GM23338 (cell line): ENCODE measurements around the gene SLC35A4. TPM values are rescaled to one million over a fixed set of nuclear protein-coding genes. Genes with fewer than 3 reads are reported as not detected.
"Not testable (repeated sequence)": the region's sequence is repeated elsewhere in the genome, so short reads cannot be mapped to it uniquely, and the experiment has no call there.

Source experiments
- ATAC-seq: fragments of 200-7000 bp; cut with Tn5 transposase; 3 replicates; pipeline ENCODE4 v1.9.1; 2020
- DNase-seq: peaks from one replicate; pipeline ENCODE4 v3.0.0-alpha.2; 2015; ENCODE audit warnings: low spot score
- H2AFZ ChIP-seq: fragments of 200-600 bp; sonication (generic); 2 replicates; pipeline ENCODE4 v1.8.0; 2016; ENCODE audit warnings: antibody characterized with exemption, mild to moderate bottlenecking, moderate library complexity
- H3F3A ChIP-seq: fragments of 200-600 bp; sonication (generic); replicated peaks from 2 replicates; pipeline ENCODE4 v1.8.0; 2017; ENCODE audit warnings: antibody characterized with exemption, mixed run types, low read depth
- H3K27ac ChIP-seq: fragments of 200-600 bp; sonication (generic); 2 replicates; pipeline ENCODE4 v1.6.1; 2016; ENCODE audit warnings: low read depth
- H3K27me3 ChIP-seq: fragments of 200-600 bp; sonication (generic); 2 replicates; pipeline ENCODE4 v1.8.0; 2016; ENCODE audit warnings: mild to moderate bottlenecking, mixed run types, moderate library complexity; ENCODE audit not compliant: insufficient read depth
- H3K36me3 ChIP-seq: fragments of 200-600 bp; sonication (generic); 2 replicates; pipeline ENCODE4 v1.8.0; 2016; ENCODE audit warnings: mild to moderate bottlenecking; ENCODE audit not compliant: insufficient read depth
- H3K4me1 ChIP-seq: fragments of 200-600 bp; sonication (generic); 2 replicates; pipeline ENCODE4 v1.8.0; 2016; ENCODE audit warnings: mild to moderate bottlenecking, moderate library complexity; ENCODE audit not compliant: insufficient read depth
- H3K4me2 ChIP-seq: fragments of 200-600 bp; sonication (generic); 2 replicates; pipeline ENCODE4 v1.7.1; 2017; ENCODE audit warnings: mixed run types
- H3K4me3 ChIP-seq: fragments of 200-600 bp; sonication (generic); 2 replicates; pipeline ENCODE4 v1.6.1; 2016; ENCODE audit warnings: mixed run types
- H3K79me2 ChIP-seq: fragments of 200-600 bp; sonication (generic); replicated peaks from 2 replicates; pipeline ENCODE4 v1.8.0; 2017; ENCODE audit warnings: mild to moderate bottlenecking; ENCODE audit not compliant: insufficient read depth
- H3K9me2 ChIP-seq: fragments of 200-600 bp; sonication (generic); 2 replicates; pipeline ENCODE4 v1.8.0; 2017; ENCODE audit not compliant: insufficient read depth
- H4K20me1 ChIP-seq: fragments of 200-600 bp; sonication (generic); replicated peaks from 2 replicates; pipeline ENCODE4 v1.8.0; 2017; ENCODE audit warnings: mild to moderate bottlenecking; ENCODE audit not compliant: insufficient read depth
- H3K27ac Mint-ChIP-seq: 2 replicates; pipeline ENCODE4 v1.8.0; 2020; ENCODE audit warnings: inconsistent platforms, mild to moderate bottlenecking, moderate library complexity, mixed read lengths
- H3K27me3 Mint-ChIP-seq: 3 replicates; pipeline ENCODE4 v1.8.0; 2022; ENCODE audit warnings: low read depth, mild to moderate bottlenecking, moderate library complexity, mixed read lengths, inconsistent platforms; ENCODE audit not compliant: insufficient read depth, poor library complexity
- H3K36me3 Mint-ChIP-seq: 3 replicates; pipeline ENCODE4 v1.8.0; 2021; ENCODE audit warnings: low read depth, mild to moderate bottlenecking, inconsistent platforms, moderate library complexity, mixed read lengths
- H3K4me1 Mint-ChIP-seq: 3 replicates; pipeline ENCODE4 v1.8.0; 2020; ENCODE audit warnings: mild to moderate bottlenecking, inconsistent platforms, mixed read lengths
- H3K4me3 Mint-ChIP-seq: 3 replicates; pipeline ENCODE4 v1.8.0; 2021; ENCODE audit warnings: moderate library complexity, mild to moderate bottlenecking, inconsistent platforms, mixed read lengths
- H3K9me3 Mint-ChIP-seq: 3 replicates; pipeline ENCODE4 v1.8.0; 2020; ENCODE audit warnings: moderate library complexity, mild to moderate bottlenecking, inconsistent platforms, mixed read lengths
- STAT1 ChIP-seq: IDR thresholded peaks from one replicate; pipeline ENCODE4 v1.6.1; 2016; ENCODE audit warnings: antibody characterized with exemption; ENCODE audit not compliant: unreplicated experiment
- polyA plus RNA-seq: library from polyadenylated mRNA; unstranded; fragments of >200 nt; fragmentation: Nextera tagmentation; extraction: Ambion mirVana; gene quantifications from 2 replicates; pipeline ENCODE4 v1.2.1, GENCODE V29; 2016
- total RNA-seq: library from RNA; depleted of rRNA; stranded (reverse); fragments of >200 nt; shearing (Covaris generic); gene quantifications from 2 replicates; pipeline ENCODE4 v1.2.3, GENCODE V29; 2014
- TF ChIP-seq, protein P1 (sequence below): fragments of 250-450 bp; sonication (Bioruptor Pico); IDR thresholded peaks from 2 replicates; pipeline ENCODE4 v1.5.0; 2020; ENCODE audit warnings: mild to moderate bottlenecking, moderate library complexity
- TF ChIP-seq, protein P2 (sequence below): IDR thresholded peaks from one replicate; pipeline ENCODE4 v1.6.1; 2018; ENCODE audit warnings: antibody characterized with exemption; ENCODE audit not compliant: unreplicated experiment
- TF ChIP-seq, protein P3 (sequence below): IDR thresholded peaks from 2 replicates; pipeline ENCODE4 v1.6.1; 2016; ENCODE audit warnings: antibody characterized with exemption

SLC35A4 gene
- total and polyA plus RNA-seq, 2 experiments from 2014 or later: 17.7 to 39.1 TPM

DNA sequence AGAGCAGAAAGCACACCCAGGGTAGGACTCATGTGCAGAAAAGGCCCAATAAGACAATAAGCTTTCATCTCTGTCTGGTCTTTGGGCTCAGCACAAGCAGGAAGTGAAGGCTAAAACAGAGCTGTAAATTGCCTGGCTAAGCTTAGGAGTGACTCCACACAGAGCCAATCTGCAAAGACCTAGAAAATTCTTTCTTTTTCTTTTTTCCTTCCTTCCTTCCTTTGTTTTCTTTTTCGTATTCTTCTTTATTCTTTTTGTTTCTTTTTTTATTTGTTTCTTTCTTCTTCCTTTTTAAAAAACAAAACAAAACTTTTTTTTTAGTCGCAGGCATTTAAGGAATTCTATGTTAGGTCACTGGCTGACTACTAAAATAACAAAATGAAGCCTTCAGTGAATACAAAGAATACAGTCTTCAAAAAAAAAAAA, 12.2 kb downstream of the SLC35A4 start (continued):
- TF ChIP-seq, protein P1, sequence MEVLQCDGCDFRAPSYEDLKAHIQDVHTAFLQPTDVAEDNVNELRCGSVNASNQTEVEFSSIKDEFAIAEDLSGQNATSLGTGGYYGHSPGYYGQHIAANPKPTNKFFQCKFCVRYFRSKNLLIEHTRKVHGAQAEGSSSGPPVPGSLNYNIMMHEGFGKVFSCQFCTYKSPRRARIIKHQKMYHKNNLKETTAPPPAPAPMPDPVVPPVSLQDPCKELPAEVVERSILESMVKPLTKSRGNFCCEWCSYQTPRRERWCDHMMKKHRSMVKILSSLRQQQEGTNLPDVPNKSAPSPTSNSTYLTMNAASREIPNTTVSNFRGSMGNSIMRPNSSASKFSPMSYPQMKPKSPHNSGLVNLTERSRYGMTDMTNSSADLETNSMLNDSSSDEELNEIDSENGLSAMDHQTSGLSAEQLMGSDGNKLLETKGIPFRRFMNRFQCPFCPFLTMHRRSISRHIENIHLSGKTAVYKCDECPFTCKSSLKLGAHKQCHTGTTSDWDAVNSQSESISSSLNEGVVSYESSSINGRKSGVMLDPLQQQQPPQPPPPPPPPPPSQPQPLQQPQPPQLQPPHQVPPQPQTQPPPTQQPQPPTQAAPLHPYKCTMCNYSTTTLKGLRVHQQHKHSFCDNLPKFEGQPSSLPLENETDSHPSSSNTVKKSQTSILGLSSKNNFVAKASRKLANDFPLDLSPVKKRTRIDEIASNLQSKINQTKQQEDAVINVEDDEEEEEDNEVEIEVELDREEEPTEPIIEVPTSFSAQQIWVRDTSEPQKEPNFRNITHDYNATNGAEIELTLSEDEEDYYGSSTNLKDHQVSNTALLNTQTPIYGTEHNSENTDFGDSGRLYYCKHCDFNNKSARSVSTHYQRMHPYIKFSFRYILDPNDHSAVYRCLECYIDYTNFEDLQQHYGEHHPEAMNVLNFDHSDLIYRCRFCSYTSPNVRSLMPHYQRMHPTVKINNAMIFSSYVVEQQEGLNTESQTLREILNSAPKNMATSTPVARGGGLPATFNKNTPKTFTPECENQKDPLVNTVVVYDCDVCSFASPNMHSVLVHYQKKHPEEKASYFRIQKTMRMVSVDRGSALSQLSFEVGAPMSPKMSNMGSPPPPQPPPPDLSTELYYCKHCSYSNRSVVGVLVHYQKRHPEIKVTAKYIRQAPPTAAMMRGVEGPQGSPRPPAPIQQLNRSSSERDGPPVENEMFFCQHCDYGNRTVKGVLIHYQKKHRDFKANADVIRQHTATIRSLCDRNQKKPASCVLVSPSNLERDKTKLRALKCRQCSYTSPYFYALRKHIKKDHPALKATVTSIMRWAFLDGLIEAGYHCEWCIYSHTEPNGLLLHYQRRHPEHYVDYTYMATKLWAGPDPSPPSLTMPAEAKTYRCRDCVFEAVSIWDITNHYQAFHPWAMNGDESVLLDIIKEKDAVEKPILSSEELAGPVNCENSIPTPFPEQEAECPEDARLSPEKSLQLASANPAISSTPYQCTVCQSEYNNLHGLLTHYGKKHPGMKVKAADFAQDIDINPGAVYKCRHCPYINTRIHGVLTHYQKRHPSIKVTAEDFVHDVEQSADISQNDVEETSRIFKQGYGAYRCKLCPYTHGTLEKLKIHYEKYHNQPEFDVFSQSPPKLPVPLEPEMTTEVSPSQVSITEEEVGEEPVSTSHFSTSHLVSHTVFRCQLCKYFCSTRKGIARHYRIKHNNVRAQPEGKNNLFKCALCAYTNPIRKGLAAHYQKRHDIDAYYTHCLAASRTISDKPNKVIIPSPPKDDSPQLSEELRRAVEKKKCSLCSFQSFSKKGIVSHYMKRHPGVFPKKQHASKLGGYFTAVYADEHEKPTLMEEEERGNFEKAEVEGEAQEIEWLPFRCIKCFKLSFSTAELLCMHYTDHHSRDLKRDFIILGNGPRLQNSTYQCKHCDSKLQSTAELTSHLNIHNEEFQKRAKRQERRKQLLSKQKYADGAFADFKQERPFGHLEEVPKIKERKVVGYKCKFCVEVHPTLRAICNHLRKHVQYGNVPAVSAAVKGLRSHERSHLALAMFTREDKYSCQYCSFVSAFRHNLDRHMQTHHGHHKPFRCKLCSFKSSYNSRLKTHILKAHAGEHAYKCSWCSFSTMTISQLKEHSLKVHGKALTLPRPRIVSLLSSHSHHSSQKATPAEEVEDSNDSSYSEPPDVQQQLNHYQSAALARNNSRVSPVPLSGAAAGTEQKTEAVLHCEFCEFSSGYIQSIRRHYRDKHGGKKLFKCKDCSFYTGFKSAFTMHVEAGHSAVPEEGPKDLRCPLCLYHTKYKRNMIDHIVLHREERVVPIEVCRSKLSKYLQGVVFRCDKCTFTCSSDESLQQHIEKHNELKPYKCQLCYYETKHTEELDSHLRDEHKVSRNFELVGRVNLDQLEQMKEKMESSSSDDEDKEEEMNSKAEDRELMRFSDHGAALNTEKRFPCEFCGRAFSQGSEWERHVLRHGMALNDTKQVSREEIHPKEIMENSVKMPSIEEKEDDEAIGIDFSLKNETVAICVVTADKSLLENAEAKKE: no peak
- TF ChIP-seq, protein P2, sequence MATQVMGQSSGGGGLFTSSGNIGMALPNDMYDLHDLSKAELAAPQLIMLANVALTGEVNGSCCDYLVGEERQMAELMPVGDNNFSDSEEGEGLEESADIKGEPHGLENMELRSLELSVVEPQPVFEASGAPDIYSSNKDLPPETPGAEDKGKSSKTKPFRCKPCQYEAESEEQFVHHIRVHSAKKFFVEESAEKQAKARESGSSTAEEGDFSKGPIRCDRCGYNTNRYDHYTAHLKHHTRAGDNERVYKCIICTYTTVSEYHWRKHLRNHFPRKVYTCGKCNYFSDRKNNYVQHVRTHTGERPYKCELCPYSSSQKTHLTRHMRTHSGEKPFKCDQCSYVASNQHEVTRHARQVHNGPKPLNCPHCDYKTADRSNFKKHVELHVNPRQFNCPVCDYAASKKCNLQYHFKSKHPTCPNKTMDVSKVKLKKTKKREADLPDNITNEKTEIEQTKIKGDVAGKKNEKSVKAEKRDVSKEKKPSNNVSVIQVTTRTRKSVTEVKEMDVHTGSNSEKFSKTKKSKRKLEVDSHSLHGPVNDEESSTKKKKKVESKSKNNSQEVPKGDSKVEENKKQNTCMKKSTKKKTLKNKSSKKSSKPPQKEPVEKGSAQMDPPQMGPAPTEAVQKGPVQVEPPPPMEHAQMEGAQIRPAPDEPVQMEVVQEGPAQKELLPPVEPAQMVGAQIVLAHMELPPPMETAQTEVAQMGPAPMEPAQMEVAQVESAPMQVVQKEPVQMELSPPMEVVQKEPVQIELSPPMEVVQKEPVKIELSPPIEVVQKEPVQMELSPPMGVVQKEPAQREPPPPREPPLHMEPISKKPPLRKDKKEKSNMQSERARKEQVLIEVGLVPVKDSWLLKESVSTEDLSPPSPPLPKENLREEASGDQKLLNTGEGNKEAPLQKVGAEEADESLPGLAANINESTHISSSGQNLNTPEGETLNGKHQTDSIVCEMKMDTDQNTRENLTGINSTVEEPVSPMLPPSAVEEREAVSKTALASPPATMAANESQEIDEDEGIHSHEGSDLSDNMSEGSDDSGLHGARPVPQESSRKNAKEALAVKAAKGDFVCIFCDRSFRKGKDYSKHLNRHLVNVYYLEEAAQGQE: no peak
- TF ChIP-seq, protein P3, sequence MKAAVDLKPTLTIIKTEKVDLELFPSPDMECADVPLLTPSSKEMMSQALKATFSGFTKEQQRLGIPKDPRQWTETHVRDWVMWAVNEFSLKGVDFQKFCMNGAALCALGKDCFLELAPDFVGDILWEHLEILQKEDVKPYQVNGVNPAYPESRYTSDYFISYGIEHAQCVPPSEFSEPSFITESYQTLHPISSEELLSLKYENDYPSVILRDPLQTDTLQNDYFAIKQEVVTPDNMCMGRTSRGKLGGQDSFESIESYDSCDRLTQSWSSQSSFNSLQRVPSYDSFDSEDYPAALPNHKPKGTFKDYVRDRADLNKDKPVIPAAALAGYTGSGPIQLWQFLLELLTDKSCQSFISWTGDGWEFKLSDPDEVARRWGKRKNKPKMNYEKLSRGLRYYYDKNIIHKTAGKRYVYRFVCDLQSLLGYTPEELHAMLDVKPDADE: no peak
- TF ChIP-seq STAT1: no peak

DNA sequence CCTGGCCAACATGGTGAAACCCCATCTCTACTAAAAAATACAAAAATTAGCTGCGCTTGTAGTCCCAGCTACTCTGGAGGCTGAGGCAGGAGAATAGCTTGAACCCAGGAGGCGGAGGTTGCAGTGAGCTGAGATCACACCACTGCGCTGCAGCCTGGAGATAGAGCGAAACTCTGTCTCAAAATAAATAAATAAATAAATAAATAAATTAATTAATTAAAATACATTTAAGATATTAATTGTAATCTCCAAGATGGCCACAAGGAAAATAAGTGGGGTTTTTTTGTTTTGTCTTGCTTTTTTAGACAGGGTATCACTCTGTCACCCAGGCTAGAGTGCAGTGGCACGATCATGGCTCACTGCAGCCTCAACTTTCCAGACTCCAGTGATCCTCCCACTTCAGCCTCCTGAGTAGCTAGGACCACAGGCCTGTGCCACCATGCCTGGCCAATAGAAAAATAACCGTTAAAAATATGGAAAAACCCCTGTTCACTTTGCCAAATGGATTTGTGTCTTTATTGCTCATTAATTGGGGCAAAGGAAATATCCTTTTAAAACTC, 14.6 kb downstream of the SLC35A4 start:
- not testable (repeated sequence) for H3K9me2 ChIP-seq, H3K4me3 ChIP-seq

More for the DNA sequence above, 14.6 kb downstream of the SLC35A4 start:
- H3K27me3 Mint-ChIP-seq, DNase-seq, H3K27ac Mint-ChIP-seq, H3K27ac ChIP-seq, H3K4me1 ChIP-seq, H3K36me3 Mint-ChIP-seq, H3K9me3 Mint-ChIP-seq, H4K20me1 ChIP-seq, H3K36me3 ChIP-seq, H2AFZ ChIP-seq, H3K27me3 ChIP-seq, ATAC-seq, H3K4me3 Mint-ChIP-seq, H3F3A ChIP-seq, H3K4me1 Mint-ChIP-seq, H3K4me2 ChIP-seq, H3K79me2 ChIP-seq: not testable (repeated sequence)
